Measurements from ENCODE around the gene TRIM54.

DNA sequence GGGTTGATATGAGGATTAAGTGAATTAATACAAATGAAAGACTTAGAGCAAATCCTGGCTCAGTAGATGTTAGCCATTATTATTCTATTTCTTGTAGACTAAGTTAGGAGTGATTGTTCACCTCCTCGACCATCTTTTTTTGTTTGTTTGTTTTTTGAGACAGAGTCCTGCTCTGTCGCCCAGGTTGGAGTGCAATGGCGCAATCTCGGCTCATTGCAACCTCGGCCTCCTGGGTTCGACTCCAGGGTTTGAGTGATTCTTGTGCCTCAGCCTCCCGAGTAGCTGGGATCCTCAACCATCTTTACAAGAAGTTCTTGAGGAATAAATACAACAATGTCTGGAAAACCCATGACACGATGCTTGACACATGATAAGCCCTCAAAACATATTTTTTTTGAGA, 12.7 kb downstream of the TRIM54 start:
- TF ChIP-seq POLR2A (IDR thresholded peaks at IDR 0.05) = no peak
- TF ChIP-seq, protein P1, sequence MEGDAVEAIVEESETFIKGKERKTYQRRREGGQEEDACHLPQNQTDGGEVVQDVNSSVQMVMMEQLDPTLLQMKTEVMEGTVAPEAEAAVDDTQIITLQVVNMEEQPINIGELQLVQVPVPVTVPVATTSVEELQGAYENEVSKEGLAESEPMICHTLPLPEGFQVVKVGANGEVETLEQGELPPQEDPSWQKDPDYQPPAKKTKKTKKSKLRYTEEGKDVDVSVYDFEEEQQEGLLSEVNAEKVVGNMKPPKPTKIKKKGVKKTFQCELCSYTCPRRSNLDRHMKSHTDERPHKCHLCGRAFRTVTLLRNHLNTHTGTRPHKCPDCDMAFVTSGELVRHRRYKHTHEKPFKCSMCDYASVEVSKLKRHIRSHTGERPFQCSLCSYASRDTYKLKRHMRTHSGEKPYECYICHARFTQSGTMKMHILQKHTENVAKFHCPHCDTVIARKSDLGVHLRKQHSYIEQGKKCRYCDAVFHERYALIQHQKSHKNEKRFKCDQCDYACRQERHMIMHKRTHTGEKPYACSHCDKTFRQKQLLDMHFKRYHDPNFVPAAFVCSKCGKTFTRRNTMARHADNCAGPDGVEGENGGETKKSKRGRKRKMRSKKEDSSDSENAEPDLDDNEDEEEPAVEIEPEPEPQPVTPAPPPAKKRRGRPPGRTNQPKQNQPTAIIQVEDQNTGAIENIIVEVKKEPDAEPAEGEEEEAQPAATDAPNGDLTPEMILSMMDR (IDR thresholded peaks at IDR 0.05) = no peak

All from right lobe of liver (tissue), 4 donors.